Activated CD4-positive, CD25-positive, alpha-beta regulatory T cell treated with anti-CD3 and anti-CD28 coated beads, Interleukin-2, amount 50 U/mL, for 16 hours (primary cell): ENCODE measurements around the gene MYH7.
"Not testable (repeated sequence)": the region's sequence is repeated elsewhere in the genome, so short reads cannot be mapped to it uniquely, and the experiment has no call there.

Source experiments
- DNase-seq: peaks from one replicate; pipeline ENCODE4 v3.0.0-alpha.2; 2020; ENCODE audit warnings: low read depth, low spot score

Gene MYH7

GRCh38 chr14:23387916-23388882, 47.3 kb downstream of the MYH7 start:
- no peak for DNase-seq

DNA sequence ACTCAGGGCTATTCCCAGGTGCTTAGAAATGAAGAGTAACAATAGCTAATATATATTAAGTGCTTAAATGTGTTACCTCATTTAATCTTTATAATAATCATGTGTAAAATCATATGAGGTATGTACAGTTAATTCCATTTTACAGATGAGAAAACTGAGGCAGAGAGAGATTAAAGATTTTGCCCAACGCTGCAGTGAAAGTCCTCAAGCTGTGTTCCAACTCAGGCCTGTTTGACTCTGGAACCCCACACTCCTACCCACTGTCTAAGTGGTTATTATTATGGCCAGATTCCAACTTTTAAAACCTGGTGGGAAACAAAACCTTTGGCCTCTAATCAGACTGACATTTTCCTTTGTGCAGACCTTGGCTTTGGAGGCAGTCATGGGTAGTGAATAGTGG, 48.5 kb downstream of the MYH7 start:
- no peak for DNase-seq

DNA sequence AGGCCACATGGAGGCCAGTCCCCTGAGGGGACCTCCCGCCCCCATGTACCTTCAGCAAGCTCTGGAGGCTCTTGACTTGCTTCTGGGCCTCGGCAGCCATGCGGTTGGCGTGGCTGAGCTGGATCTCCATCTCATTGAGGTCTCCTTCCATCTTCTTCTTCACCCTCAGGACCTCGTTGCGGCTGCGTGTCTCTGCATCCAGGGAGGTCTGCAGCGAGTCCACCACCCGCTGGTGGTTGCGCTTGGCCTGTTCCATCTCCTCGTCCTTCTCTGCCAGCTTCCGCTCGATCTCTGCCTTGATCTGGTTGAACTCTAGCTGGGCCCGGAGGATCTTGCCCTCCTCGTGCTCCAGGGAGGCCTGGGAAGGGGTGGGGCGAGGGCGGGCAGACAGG, 49.2 kb downstream of the MYH7 start:
- DNase-seq, result not testable (repeated sequence)

- no peak for DNase-seq
These were observed 49.7 kb downstream of the MYH7 start for GRCh38 chr14:23385642-23386265.

DNA sequence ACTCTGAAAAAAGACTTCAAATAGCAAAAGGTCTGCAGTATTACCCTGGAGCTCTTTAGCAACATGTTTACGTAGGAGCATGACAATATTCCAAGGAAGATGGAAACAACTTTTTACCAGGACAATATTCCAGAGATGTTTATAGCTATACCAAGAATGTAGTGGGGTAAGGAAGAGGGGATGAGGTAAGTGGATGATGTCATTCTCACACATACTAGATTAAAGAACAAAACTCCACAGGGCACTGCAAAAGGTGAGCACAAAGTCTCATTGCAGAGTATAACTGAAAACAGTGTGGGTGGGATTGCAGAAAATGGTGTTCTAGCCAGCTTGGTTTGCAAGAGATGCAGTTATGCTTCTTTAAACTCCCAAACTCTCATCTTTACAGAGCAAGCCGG, 50.2 kb downstream of the MYH7 start:
- DNase-seq, result no peak

DNA sequence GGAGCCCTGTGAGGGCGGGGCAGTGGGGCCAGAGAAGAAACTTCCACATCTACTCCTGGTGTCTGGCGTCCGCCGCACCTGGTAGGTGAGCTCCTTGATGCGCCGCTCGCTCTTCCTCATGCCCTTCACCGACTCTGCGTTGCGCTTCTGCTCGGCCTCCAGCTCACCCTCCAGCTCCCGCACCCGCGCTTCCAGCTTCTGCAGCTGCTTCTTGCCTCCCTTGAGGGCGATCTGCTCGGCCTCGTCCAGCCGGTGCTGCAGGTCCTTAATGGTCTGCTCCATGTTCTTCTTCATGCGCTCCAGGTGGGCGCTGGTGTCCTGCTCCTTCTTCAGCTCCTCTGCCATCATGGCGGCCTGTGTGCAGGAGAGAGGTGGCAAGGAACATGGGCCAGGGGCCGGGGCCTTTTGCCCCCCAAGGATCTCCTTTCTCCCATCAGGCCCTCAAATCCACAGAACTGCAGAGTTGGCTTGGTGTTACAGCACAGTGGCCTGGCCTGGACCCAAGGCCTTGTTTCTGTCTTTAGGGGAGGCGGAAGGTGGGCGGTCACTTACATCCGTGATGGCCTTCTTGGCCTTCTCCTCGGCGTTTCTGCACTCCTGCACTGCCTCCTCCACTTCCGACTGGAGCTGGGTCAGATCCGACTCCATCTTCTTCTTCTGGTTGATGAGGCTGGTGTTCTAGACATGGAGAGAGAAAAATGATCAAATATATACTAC, 50.9 kb downstream of the MYH7 start:
- DNase-seq, result no peak

DNA sequence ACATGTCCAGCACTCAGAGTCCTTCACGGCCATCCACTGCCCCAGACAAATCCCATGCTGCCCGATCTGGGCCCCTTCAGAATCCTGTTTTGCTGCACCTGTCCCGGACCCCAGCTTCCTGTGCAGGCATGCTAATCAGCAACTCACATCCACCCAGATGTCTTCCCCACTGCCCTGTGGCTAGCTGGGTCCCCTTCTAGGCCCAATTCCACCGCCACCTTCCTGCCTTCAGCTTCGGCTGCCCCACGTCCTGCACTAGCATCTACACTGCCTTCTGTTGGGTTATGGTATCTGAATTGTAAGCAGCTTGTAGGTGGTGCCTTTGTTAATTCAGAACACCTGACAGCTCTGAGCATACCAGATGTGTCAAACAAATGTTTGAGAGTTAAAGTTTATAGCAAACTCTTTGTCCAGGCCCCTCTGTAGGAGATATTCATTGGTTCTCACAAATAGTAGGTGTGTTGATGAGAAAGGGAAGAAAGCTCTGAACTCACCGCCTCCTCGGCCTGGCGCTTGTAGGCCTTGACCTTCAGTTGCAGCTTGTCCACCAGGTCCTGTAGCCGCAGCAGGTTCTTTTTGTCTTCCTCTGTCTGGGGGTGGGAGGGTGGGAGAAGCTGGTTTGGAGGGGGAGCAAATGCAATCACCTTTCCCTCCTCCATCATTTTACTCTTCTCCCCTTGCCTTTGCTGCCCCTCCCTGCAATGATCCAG, 52.6 kb downstream of the MYH7 start:
- no peak for DNase-seq

GRCh38 chr14:23382276-23382675, 53.2 kb downstream of the MYH7 start:
- DNase-seq, result no peak

DNA sequence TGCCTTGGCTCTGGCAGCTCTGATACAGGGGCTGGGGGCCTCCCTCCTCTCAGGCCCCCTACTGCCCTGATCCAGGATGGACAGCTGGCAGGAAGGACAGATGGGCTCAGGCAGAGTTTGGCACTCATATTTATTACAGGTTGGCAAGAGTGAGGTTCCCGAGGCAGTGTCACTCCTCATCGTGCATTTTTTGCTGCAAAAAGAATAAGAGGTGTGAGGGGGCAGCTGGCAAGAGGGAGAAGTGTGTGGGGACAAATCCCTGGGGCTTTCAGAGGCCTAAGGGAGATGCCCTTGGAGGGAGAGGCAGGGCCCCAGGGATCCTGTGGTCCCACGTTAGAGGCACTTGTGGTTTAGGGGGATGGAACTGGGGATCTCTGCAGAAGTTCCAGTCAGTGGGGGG, 53.6 kb downstream of the MYH7 start:
- no peak for DNase-seq

DNA sequence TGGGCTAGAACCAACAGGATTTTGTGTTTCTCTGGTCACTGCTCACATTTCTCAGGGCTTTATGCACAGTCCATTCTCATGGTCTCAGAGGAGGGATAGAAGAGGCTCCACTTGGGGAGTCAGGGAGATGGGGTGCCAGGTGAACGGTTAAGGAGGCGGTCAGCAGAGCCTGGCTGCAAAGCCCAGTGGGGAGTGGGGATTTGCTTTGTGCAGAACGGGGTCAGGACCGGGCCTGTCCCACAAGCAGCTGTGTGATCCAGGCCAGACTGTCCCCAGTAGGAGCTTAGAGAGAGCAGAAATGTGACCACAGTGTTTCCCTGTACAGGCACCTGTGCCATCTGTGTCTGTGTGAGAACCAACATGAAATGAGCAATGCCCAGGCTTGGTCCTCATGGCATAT, 54.5 kb downstream of the MYH7 start:
- DNase-seq, result no peak

DNA sequence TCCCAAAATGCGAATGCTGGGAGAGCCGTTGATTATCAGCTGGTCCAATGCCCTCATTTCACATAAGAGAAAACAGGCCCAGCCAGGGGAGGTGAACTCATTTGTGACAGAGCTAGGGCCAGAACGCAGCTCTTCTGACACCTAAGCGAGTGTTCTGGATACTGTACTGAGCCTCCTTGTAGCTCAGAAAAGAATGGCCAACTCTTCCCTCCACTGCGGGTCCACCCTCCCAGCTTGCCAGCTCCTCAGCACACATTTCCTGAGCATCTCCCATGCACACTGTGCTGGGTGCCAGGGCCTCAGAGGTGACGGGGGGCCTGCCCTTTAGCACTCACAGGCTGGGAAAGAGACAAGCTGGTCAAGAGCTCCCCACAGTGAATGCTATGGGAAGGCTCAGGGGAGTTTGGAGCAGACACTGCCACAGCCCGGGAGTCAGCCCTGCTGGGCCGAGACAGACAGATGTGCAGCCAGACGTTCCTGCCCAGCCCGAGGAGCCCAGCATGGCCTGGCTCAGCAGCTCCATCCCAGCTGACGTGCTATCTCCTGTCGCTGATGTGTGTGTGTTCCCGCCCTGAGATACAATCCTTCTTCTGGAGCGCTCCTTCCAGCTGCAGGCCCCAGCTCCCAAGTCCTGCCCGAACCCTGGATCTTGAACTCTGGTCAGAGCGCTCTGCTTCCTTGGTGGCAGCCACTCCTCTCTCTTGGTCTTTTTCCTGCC, 55.1 kb downstream of the MYH7 start:
- DNase-seq, result no peak

DNA sequence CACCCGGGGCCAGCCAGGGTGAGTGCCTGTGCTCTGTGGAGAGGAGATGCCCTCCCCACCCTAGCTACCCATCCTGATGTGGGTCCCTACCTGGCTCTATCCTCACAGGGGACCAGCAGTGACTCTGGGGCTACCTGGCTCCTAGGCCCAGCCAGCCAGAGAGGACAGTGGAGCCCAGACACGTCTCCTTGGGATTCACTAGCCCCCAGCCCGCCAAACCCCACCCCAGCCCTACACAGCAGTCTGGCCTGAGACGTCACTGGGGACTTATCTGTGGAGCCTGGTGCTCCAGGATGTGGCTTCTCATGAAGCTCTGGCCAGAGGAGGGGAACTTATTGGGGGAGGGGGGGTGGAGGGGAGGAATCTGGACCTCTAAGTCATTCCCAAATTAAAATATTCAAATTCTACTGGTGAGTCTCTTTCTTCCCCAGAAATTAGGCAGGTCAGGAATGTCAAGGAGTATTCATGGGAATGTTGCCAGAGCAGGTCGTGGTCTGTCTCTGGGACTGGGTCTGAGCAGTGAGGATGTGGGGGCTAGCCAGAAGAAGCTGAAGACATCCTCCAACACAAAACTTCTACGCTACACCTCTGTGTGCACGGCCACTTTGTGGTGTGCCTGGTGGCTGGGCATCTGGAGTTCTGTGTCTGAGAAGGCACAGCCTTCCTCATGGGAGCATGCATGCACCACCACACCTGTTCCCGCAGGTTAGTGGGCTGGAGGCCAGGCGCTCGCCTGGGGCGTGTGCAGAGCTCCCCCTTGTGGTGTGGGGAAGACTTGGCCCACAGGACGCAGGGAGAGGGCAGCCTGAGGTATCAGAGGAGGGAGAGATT, 55.9 kb downstream of the MYH7 start:
- DNase-seq, result peak; percentile 20

- DNase-seq, result no peak
These were observed 56.7 kb downstream of the MYH7 start for GRCh38 chr14:23378612-23379220.

GRCh38 chr14:23377573-23378563, 57.6 kb downstream of the MYH7 start:
- DNase-seq, result no peak

GRCh38 chr14:23377198-23377550, 58.3 kb downstream of the MYH7 start:
- no peak for DNase-seq

DNA sequence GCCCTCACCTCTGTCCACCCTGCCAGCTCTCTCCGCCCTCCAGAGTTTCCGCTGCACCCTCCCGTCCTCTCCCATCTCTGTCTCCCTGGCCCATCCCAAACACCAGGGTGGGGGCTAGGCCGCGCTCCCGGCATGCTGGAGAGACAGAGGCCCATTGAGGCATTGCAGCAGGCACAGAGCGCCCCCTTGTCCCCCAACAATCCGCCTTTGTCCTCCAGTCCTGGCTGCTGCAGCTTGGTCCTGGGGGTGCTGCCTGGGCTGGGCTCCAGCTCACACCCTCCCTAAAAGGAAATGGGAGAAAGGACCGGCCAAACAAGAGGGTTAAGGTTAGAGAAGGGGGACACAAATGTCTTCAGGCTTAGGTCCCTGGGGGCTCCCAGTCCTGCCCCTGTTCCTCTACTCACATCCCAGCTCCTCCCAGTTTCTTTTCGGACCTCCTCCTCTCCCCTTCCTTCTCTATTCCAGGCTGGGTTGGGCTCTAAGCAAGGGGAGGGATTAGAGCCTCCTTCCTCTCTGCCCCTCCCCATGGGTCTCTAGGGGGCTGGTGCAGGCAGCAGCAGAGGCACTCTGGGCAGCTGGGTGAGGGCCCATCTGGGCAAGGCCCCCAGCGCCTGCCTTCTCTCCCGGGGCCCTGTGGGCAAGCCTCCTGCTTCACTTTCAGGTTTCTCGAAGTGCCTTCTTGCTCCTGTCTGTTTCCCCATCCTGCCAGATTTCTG, 58.8 kb downstream of the MYH7 start, which contains the start of gene CMTM5:
CMTM5 (plus strand) TSS at position 565 of the 716 bp plus-strand sequence. CDS start 206 bp downstream, outside the sequence.
- DNase-seq, result no peak

DNA sequence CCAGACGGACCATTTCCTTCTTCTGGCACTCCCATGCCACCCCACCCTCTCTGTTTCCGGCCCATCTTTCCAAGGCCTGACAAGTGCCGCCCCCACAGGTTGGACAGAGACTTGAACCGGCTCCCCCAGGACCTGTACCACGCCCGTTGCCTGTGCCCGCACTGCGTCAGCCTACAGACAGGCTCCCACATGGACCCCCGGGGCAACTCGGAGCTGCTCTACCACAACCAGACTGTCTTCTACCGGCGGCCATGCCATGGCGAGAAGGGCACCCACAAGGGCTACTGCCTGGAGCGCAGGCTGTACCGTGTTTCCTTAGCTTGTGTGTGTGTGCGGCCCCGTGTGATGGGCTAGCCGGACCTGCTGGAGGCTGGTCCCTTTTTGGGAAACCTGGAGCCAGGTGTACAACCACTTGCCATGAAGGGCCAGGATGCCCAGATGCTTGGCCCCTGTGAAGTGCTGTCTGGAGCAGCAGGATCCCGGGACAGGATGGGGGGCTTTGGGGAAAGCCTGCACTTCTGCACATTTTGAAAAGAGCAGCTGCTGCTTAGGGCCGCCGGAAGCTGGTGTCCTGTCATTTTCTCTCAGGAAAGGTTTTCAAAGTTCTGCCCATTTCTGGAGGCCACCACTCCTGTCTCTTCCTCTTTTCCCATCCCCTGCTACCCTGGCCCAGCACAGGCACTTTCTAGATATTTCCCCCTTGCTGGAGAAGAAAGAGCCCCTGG, 59.8 kb downstream of the MYH7 start:
- no peak for DNase-seq
